Measurements from ENCODE around the gene ARF3.

Gene ARF3

GRCh38 chr12:48957141-48958048, at the start of gene ARF3:
ARF3 (minus strand) TSS chr12:48957487; CDS start chr12:48941095, 16,392 bp downstream.
- Histone ChIP-seq H3K4me3 (ENCODE audit: low read length) (peak within 1 kb of the TSS; percentile 76), H3K27me3 (ENCODE audit: insufficient read depth, low read length) (peaks cover 3% of the 10 kb centered on the region), H3K4me1 (ENCODE audit: insufficient read depth, low read length) (peaks cover 19% of the 10 kb centered on the region), H3K9me3 (ENCODE audit: low read length) (no peaks in the 10 kb centered on the region), H3K36me3 (ENCODE audit: insufficient read depth, low read length) (peaks cover 28% of the 10 kb centered on the region), H2AFZ (ENCODE audit: low read depth, low read length) (peak within 1 kb of the TSS; percentile 27)

GRCh38 chr12:49000346-49000745, 43.1 kb upstream of the ARF3 start:
- H3K27me3 ChIP-seq (ENCODE audit: insufficient read depth, low read length), result peaks cover 30% of the 10 kb centered on the region
- H3K4me1 ChIP-seq (ENCODE audit: insufficient read depth, low read length), result peaks cover 16% of the 10 kb centered on the region
- no peaks in the 10 kb centered on the region for H3K9me3 ChIP-seq (ENCODE audit: low read length)
- H3K36me3 ChIP-seq (ENCODE audit: insufficient read depth, low read length), result peaks cover 33% of the 10 kb centered on the region
- H3K4me3 ChIP-seq (ENCODE audit: low read length), result no peak overlapping the region
- H2AFZ ChIP-seq (ENCODE audit: low read depth, low read length), result no peak overlapping the region

- Histone ChIP-seq H2AFZ (ENCODE audit: low read depth, low read length) (no peak within 1 kb of the TSS), H3K9me3 (ENCODE audit: low read length) (no peaks in the 10 kb centered on the region), H3K27me3 (ENCODE audit: insufficient read depth, low read length) (peaks cover 30% of the 10 kb centered on the region), H3K4me1 (ENCODE audit: insufficient read depth, low read length) (peaks cover 16% of the 10 kb centered on the region), H3K36me3 (ENCODE audit: insufficient read depth, low read length) (peaks cover 26% of the 10 kb centered on the region), H3K4me3 (ENCODE audit: low read length) (peak within 1 kb of the TSS; percentile 20)
Measured at GRCh38 chr12:48999371-49000131, 42.3 kb upstream of the ARF3 start, which contains the start of gene DDN. DDN (minus strand) TSS chr12:48999375; CDS start chr12:48999287, 88 bp downstream.

GRCh38 chr12:48998497-48999353, 41.4 kb upstream of the ARF3 start:
- H3K27me3 ChIP-seq (ENCODE audit: insufficient read depth, low read length), result peaks cover 33% of the 10 kb centered on the region
- peaks cover 16% of the 10 kb centered on the region for H3K4me1 ChIP-seq (ENCODE audit: insufficient read depth, low read length)
- H2AFZ ChIP-seq (ENCODE audit: low read depth, low read length), result no peak overlapping the region
- H3K9me3 ChIP-seq (ENCODE audit: low read length), result no peaks in the 10 kb centered on the region
- H3K4me3 ChIP-seq (ENCODE audit: low read length), result no peak overlapping the region
- H3K36me3 ChIP-seq (ENCODE audit: insufficient read depth, low read length), result peaks cover 21% of the 10 kb centered on the region

- Histone ChIP-seq H3K4me1 (ENCODE audit: insufficient read depth, low read length) (peaks cover 16% of the 10 kb centered on the region), H3K4me3 (ENCODE audit: low read length) (no peak overlapping the region), H2AFZ (ENCODE audit: low read depth, low read length) (no peak overlapping the region), H3K36me3 (ENCODE audit: insufficient read depth, low read length) (peaks cover 16% of the 10 kb centered on the region), H3K27me3 (ENCODE audit: insufficient read depth, low read length) (peaks cover 36% of the 10 kb centered on the region), H3K9me3 (ENCODE audit: low read length) (no peaks in the 10 kb centered on the region)
Measured at GRCh38 chr12:48997719-48998496, 40.6 kb upstream of the ARF3 start.

GRCh38 chr12:48996794-48997718, 39.8 kb upstream of the ARF3 start:
- Histone ChIP-seq H3K4me3 (ENCODE audit: low read length) (peak overlapping the region; percentile 38), H3K36me3 (ENCODE audit: insufficient read depth, low read length) (peaks cover 8% of the 10 kb centered on the region), H3K9me3 (ENCODE audit: low read length) (no peaks in the 10 kb centered on the region), H3K4me1 (ENCODE audit: insufficient read depth, low read length) (peaks cover 16% of the 10 kb centered on the region), H2AFZ (ENCODE audit: low read depth, low read length) (peak overlapping the region; percentile 90), H3K27me3 (ENCODE audit: insufficient read depth, low read length) (peaks cover 36% of the 10 kb centered on the region)

GRCh38 chr12:48995086-48995879, 38.0 kb upstream of the ARF3 start:
- H3K4me1 ChIP-seq (ENCODE audit: insufficient read depth, low read length), result peaks cover 19% of the 10 kb centered on the region
- H3K36me3 ChIP-seq (ENCODE audit: insufficient read depth, low read length), result no peaks in the 10 kb centered on the region
- H3K27me3 ChIP-seq (ENCODE audit: insufficient read depth, low read length), result peaks cover 39% of the 10 kb centered on the region
- H3K9me3 ChIP-seq (ENCODE audit: low read length), result no peaks in the 10 kb centered on the region
- H3K4me3 ChIP-seq (ENCODE audit: low read length), result no peak overlapping the region
- H2AFZ ChIP-seq (ENCODE audit: low read depth, low read length), result no peak overlapping the region

- Histone ChIP-seq H3K27me3 (ENCODE audit: insufficient read depth, low read length) (peaks cover 39% of the 10 kb centered on the region), H3K36me3 (ENCODE audit: insufficient read depth, low read length) (no peaks in the 10 kb centered on the region), H3K4me1 (ENCODE audit: insufficient read depth, low read length) (peaks cover 12% of the 10 kb centered on the region), H2AFZ (ENCODE audit: low read depth, low read length) (no peak overlapping the region), H3K9me3 (ENCODE audit: low read length) (no peaks in the 10 kb centered on the region), H3K4me3 (ENCODE audit: low read length) (no peak overlapping the region)
Measured at GRCh38 chr12:48994224-48995085, 37.2 kb upstream of the ARF3 start.

GRCh38 chr12:48993787-48994186, 36.5 kb upstream of the ARF3 start:
- H3K4me1 ChIP-seq (ENCODE audit: insufficient read depth, low read length), result peaks cover 9% of the 10 kb centered on the region
- peaks cover 37% of the 10 kb centered on the region for H3K27me3 ChIP-seq (ENCODE audit: insufficient read depth, low read length)
- H2AFZ ChIP-seq (ENCODE audit: low read depth, low read length), result no peak overlapping the region
- H3K9me3 ChIP-seq (ENCODE audit: low read length), result no peaks in the 10 kb centered on the region
- H3K4me3 ChIP-seq (ENCODE audit: low read length), result no peak overlapping the region
- H3K36me3 ChIP-seq (ENCODE audit: insufficient read depth, low read length), result no peaks in the 10 kb centered on the region

All from neuron (in vitro differentiated cells).